NB4 (cell line): ENCODE data around the gene ZNF385A.
A peak's percentile ranks its signal among the peaks of the same experiment; 100 is the strongest.

Source experiments
- DNase-seq: peaks from one replicate; pipeline ENCODE4 v3.0.0; 2010; ENCODE audit warnings: low read depth
- H3K4me3 ChIP-seq: one replicate; pipeline ENCODE4 v1.5.1; 2011; ENCODE audit warnings: mild to moderate bottlenecking, low read depth, low read length, moderate library complexity
- CTCF ChIP-seq: IDR thresholded peaks from one replicate; pipeline ENCODE4 v1.5.1; 2012; ENCODE audit warnings: low read depth, low read length
- MAX ChIP-seq: IDR thresholded peaks from 2 replicates; pipeline ENCODE4 v1.6.1; 2011; ENCODE audit warnings: low read depth, low read length
- MYC ChIP-seq: IDR thresholded peaks from 2 replicates; pipeline ENCODE4 v1.6.1; 2011; ENCODE audit warnings: low read depth, low read length
- POLR2A ChIP-seq: IDR thresholded peaks from 2 replicates; pipeline ENCODE4 v1.6.1; 2011; ENCODE audit warnings: mild to moderate bottlenecking; ENCODE audit not compliant: insufficient read length; ENCODE audit errors: extremely low read depth

Gene ZNF385A

GRCh38 chr12:54373649-54374561 is 10.6 kb downstream of the ZNF385A start:
- no peak overlapping the region for H3K4me3 ChIP-seq
- DNase-seq: no peak
- TF ChIP-seq MAX: no peak
- no peak for TF ChIP-seq CTCF
- TF ChIP-seq POLR2A: no peak
- TF ChIP-seq MYC: no peak

DNA sequence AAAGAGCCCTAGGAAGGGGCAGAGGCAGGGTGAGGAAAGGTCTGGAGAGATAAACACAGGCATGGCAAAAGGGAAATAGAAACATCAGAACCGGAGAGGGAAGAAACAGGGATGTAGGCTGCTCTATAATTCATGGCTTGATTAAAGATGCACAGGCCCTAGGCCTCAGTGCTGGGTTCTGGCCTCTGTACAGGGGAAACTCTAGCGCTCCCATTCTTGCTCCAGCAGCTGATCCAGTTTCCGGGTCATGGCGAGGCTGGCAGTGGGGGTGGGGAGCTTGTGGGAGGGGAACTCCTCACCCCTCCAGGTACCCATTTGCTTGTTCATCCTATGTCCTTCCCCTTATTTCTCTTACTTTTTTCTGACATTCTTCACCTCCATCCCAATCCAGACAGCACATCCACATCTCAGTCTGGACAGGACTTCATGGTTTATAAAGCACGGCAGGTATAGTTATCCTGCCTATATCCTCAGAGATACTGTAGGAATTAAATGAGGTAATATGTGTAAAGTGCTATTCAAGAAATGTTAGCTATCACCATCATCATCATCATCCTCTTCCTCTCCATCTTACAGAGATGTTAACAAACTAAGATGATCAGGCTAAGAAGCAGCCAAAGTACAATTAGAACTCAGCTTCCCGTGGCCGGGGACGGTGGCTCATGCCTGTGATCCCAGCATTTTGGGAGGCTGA is 12.3 kb downstream of the ZNF385A start:
- H3K4me3 ChIP-seq: no peak overlapping the region
- DNase-seq: no peak
- TF ChIP-seq CTCF: no peak
- no peak for TF ChIP-seq POLR2A
- TF ChIP-seq MYC: no peak
- no peak for TF ChIP-seq MAX

DNA sequence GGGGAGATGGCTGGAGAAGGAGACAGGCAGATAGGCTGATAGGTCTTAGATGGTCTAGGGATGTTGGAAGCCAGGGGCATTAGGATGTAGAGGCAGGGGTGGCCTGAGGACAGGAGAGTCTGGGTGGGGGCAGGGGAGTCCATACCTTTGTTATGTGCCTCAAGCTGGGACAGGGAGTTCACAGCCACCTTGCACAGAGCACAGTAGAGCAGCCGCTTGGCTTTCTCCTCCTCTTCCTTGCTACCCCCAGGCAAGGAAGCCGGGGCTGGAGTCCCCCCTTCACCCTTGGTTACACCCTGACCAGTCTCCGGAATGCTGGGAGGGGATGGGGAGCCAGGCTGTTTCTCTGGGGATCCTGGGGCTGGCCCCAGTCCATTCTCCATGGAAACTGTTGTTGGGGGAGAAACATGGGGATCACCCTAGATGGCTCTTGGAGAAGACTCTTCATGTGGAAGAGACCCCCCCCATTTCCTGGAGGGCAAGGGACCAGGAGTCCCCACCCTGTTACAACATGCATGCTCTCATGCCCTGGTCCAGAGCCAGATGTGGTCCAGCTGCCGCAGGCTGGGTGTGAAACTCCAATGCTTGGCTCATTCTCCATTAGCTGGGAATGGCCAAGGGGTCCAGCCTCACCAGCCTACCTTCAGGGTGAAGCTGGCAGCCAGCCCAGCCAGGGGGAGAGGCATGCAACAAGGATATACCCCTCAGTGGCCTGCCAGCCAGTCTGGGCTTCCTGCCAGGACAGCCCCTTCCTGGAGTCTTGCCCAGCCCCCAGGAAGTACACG is 13.0 kb downstream of the ZNF385A start:
- no peak overlapping the region for H3K4me3 ChIP-seq
- no peak for DNase-seq
- TF ChIP-seq MAX (no peak), MYC (no peak), CTCF (no peak), POLR2A (no peak)

GRCh38 chr12:54370171-54370730 is 14.3 kb downstream of the ZNF385A start:
- DNase-seq: peak; percentile 84
- no peak for TF ChIP-seq MYC
- peak; percentile 35; the same call in 1 of the 2 replicates for TF ChIP-seq MAX
- TF ChIP-seq CTCF: peak; percentile 69
- H3K4me3 ChIP-seq: peak overlapping the region; percentile 32

DNA sequence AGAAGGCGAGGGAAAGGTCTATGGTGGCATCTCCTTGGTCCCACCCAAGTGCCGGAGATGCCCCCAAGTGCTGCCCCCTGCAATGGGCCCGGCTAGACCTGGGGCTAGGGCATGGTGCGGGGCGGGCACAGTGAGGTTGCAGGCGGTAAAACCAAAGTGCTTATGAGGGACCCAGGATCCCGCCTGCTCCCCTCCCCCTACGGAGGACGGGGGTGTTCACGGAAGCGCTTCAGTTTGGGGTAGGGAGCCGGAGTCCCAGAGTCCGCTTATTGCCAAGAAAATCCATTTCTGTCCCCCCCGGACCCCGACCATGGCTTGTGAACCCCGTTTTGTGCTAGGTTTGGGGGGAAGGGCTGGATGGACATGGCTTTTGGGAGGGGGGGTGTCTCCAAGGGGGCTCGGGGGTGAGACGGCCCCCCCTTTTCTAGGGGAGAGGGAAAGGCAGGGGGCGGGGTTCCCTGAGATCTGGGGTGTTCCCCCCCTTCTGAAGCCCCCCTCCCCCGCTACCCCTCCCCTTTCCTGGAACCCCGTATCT is 14.9 kb downstream of the ZNF385A start:
- DNase-seq: peak; percentile 59
- TF ChIP-seq POLR2A (no peak), CTCF (no peak), MAX (no peak)
- H3K4me3 ChIP-seq: peak overlapping the region; percentile 51
